Esophagus squamous epithelium (tissue), 5 donors: ENCODE data around the gene WDFY3. TPM values are rescaled to one million over a fixed set of nuclear protein-coding genes. Genes with fewer than 3 reads are reported as not detected.

Experiments
- DNase-seq: peaks from one replicate; lab custom pipeline; 2025; lab: John Stamatoyannopoulos, UW
- H3K27ac ChIP-seq, 4 donors: fragments of 200-600 bp; sonication (generic); one replicate each; pipeline ENCODE4 v1.5.1; 2016 to 2019; ENCODE audit warnings: mild to moderate bottlenecking in 1 of 4
- H3K27me3 ChIP-seq, 4 donors: fragments of 200-600 bp; sonication (generic); 1 replicate in 3 of 4; 2 replicates in 1 of 4; pipeline versions ENCODE4 v1.5.1 to v1.6.0; 2017 to 2021; ENCODE audit warnings: antibody characterized with exemption in 1 of 4
- H3K36me3 ChIP-seq, 3 donors: fragments of 200-600 bp; sonication (generic); one replicate each; pipeline ENCODE4 v1.5.1; 2016 to 2019
- H3K4me1 ChIP-seq, 3 donors: fragments of 200-600 bp; sonication (generic); one replicate each; pipeline ENCODE4 v1.5.1; 2017 to 2019
- H3K4me3 ChIP-seq, 4 donors: fragments of 200-600 bp; sonication (generic); 1 replicate in 3 of 4; 2 replicates in 1 of 4; pipeline ENCODE4 v1.5.1; 2016 to 2019; ENCODE audit warnings: mild to moderate bottlenecking in 2 of 4, moderate library complexity in 1 of 4
- H3K9me3 ChIP-seq, 3 donors: fragments of 200-600 bp; sonication (generic); one replicate each; pipeline ENCODE4 v1.5.1; 2016 to 2019
- CTCF ChIP-seq, 6 experiments: fragments of 450-650 bp in 4 of 6; fragments of 200-600 bp in 2 of 6; sonication (generic) in 2 of 6; IDR thresholded peaks; one replicate each; pipeline ENCODE4 v1.5.1; 2016 to 2019; ENCODE audit warnings: antibody characterized with exemption in 6 of 6, mild to moderate bottlenecking in 4 of 6, moderate library complexity in 4 of 6
- POLR2A ChIP-seq, 4 donors: fragments of 450-650 bp; IDR thresholded peaks; one replicate each; pipeline ENCODE4 v1.6.1; 2017; ENCODE audit warnings: antibody characterized with exemption in 4 of 4, mild to moderate bottlenecking in 4 of 4, moderate library complexity in 3 of 4
- WGBS, 2 donors: methylation state at CpG; one replicate each; pipeline ENCODE4 v1.1.5; 2018; 5-methylcytosine and 5-hydroxymethylcytosine counted together
- intact Hi-C: fragments of 100-400 bp; cut with DNase I; formaldehyde crosslinking; loops from one replicate; pipeline ENCODE4 v1.15.0; 2022
- small RNA-seq, 4 donors: library from RNA; depleted of rRNA; stranded (forward); fragments of <200 nt; gene quantifications; one replicate each; pipeline ENCODE3, GENCODE V24; 2016
- total RNA-seq, 4 donors: library from RNA; depleted of rRNA; stranded (reverse); fragments of >200 nt; gene quantifications; one replicate each; pipeline ENCODE4 v1.1.0, GENCODE V29; 2016
- donor health status: DM: yes; HTN: yes; CAD: no.

WDFY3 gene
- total RNA-seq, 4 donors from 2014 or later: 30.9 to 70.0 (median 42.2) TPM

- no peaks in the 10 kb centered on the region for H3K27me3 ChIP-seq
- no peaks in the 10 kb centered on the region for H3K9me3 ChIP-seq
- peaks cover 3 to 18% (median 3%) of the 10 kb centered on the region in 3 donors for H3K4me1 ChIP-seq
- H3K27ac ChIP-seq: peak overlapping the region in 3 of 4 donors; percentile 1 to 66 (median 45)
- H3K36me3 ChIP-seq: peaks cover 0 to 10% (median 0%) of the 10 kb centered on the region in 3 donors
- DNase-seq: no peak
- TF ChIP-seq CTCF (IDR thresholded peaks at IDR 0.05) (no peak), POLR2A (IDR thresholded peaks at IDR 0.05) (no peak)
- WGBS, 2 donors: 33 to 59% methylated on average over 2 of the region's 2 CpGs
- H3K4me3 ChIP-seq: no peak overlapping the region
- intact Hi-C loops: no loop called here
These were observed 334.4 kb downstream of the WDFY3 start for GRCh38 chr4:84632092-84632491.

- 24 to 38% methylated on average over 3 of the region's 3 CpGs for WGBS, 2 donors
- TF ChIP-seq POLR2A (IDR thresholded peaks at IDR 0.05) (no peak), CTCF (IDR thresholded peaks at IDR 0.05) (no peak)
- Histone ChIP-seq H3K9me3 (no peaks in the 10 kb centered on the region), H3K27me3 (no peaks in the 10 kb centered on the region), H3K4me1 (peaks cover 3 to 18% (median 3%) of the 10 kb centered on the region in 3 donors), H3K27ac (peak overlapping the region in 2 of 4 donors; percentile 45 to 66), H3K4me3 (no peak overlapping the region), H3K36me3 (peaks cover 0 to 10% (median 0%) of the 10 kb centered on the region in 3 donors)
- DNase-seq: no peak
- intact Hi-C loops: no loop called here
These were observed 334.9 kb downstream of the WDFY3 start for GRCh38 chr4:84631573-84631972.

GRCh38 chr4:84626673-84627072, 339.8 kb downstream of the WDFY3 start:
- Histone ChIP-seq H3K9me3 (no peaks in the 10 kb centered on the region), H3K4me1 (peaks cover 0 to 8% (median 0%) of the 10 kb centered on the region in 3 donors), H3K4me3 (no peak overlapping the region), H3K27me3 (no peaks in the 10 kb centered on the region), H3K36me3 (peaks cover 0 to 38% (median 0%) of the 10 kb centered on the region in 3 donors), H3K27ac (no peak overlapping the region)
- TF ChIP-seq CTCF (IDR thresholded peaks at IDR 0.05): no peak
- TF ChIP-seq POLR2A (IDR thresholded peaks at IDR 0.05): no peak
- DNase-seq: no peak
- intact Hi-C loops: no loop called here
- 88 to 91% methylated on average over 5 of the region's 5 CpGs for WGBS, 2 donors

GRCh38 chr4:84623661-84624060, 342.8 kb downstream of the WDFY3 start:
- Histone ChIP-seq H3K4me1 (no peaks in the 10 kb centered on the region), H3K4me3 (no peak overlapping the region), H3K27me3 (no peaks in the 10 kb centered on the region), H3K36me3 (peaks cover 0 to 61% (median 0%) of the 10 kb centered on the region in 3 donors), H3K27ac (no peak overlapping the region), H3K9me3 (no peaks in the 10 kb centered on the region)
- intact Hi-C loops: no loop called here
- no peak for DNase-seq
- no peak for TF ChIP-seq CTCF (IDR thresholded peaks at IDR 0.05)
- no peak for TF ChIP-seq POLR2A (IDR thresholded peaks at IDR 0.05)
- 87 to 95% methylated on average over 5 to 11 of the region's 11 CpGs for WGBS, 2 donors

- intact Hi-C loops: no loop called here
- Histone ChIP-seq H3K9me3 (no peaks in the 10 kb centered on the region), H3K4me1 (no peaks in the 10 kb centered on the region), H3K4me3 (no peak overlapping the region), H3K27me3 (no peaks in the 10 kb centered on the region), H3K27ac (no peak overlapping the region), H3K36me3 (peaks cover 0 to 68% (median 0%) of the 10 kb centered on the region in 3 donors)
- TF ChIP-seq CTCF (IDR thresholded peaks at IDR 0.05): no peak
- TF ChIP-seq POLR2A (IDR thresholded peaks at IDR 0.05): no peak
- WGBS, 2 donors: 83 to 100% methylated on average over 1 of the region's 1 CpG
- DNase-seq: no peak
These were observed 343.5 kb downstream of the WDFY3 start for GRCh38 chr4:84622959-84623358.

Small RNA genes within 50 kb of the gene (small RNA-seq; reads per million reads assigned to genes)
- gene RN7SL552P: 0 reads per million in 4 donors
- 0 reads per million in 4 donors for gene RNU6-469P
